ENCODE data around the gene ATP11B.

The ATP11B gene

DNA sequence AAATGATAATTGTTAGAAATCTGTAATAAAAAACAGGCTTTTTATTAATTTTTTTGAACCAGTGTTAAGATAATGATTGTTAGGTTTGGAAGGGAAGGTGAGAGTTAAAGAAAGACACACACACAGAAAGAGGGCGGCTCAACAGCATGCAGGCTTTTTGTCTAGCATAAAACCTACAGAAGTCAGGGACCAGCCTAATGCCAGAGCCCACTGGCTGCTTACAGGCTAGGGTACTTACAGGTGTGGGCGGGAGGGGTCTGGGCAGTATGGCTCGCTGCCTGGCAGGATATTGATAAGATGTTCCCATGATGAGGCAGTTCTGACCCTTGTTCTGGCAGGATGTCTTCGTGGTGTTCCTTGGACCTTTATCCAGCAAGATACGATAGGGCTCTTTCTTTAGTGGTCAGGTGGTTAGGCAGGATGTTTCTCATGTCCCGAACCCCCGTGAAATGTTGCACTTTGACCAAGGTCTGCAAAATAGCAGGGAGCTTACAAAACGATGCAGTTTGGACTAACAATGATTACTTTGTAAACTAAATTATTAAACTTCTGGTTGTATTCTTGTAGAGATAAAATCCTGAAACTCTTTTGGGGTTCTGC lies 102.3 kb downstream of the ATP11B start:
- Histone ChIP-seq H3K9me3 (ENCODE audit: severe bottlenecking) (no peaks in the 10 kb centered on the region), H3K4me3 (ENCODE audit: low read depth, low read length) (no peak overlapping the region), H3K27me3 (ENCODE audit: insufficient read depth, low read depth, severe bottlenecking) (no peaks in the 10 kb centered on the region), H3K36me3 (peaks cover 4% of the 10 kb centered on the region; the same call in 1 of the 2 replicates), H3K27ac (no peak overlapping the region)
- TF ChIP-seq CTCF (IDR thresholded peaks at IDR 0.05; ENCODE audit: low read depth, low read length) = no peak
- no peak for DNase-seq

DNA sequence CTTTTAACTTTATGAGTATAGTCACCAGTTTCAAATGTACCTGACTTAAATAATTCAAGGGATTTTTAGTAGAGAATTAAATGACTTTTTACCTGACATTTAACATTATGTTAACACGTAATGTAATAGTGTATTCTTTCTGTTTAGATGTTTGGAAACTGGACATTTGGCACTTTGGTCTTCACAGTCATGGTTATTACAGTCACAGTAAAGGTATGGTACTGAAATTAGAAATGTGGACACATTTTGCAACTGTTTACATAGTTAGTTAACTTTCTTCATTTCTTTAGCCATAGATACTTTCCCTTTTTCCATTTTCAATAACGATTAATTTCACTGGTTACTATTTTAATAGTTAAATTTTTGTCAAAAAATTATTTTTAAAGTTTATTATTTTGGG lies 103.2 kb downstream of the ATP11B start:
- no peak for DNase-seq
- Histone ChIP-seq H3K27me3 (ENCODE audit: insufficient read depth, low read depth, severe bottlenecking) (no peaks in the 10 kb centered on the region), H3K27ac (no peak overlapping the region), H3K4me3 (ENCODE audit: low read depth, low read length) (no peak overlapping the region), H3K9me3 (ENCODE audit: severe bottlenecking) (no peaks in the 10 kb centered on the region), H3K36me3 (peaks cover 4% of the 10 kb centered on the region; the same call in 1 of the 2 replicates)
- no peak for TF ChIP-seq CTCF (IDR thresholded peaks at IDR 0.05; ENCODE audit: low read depth, low read length)

- H3K27me3 ChIP-seq (ENCODE audit: insufficient read depth, low read depth, severe bottlenecking) = no peaks in the 10 kb centered on the region
- no peaks in the 10 kb centered on the region for H3K9me3 ChIP-seq (ENCODE audit: severe bottlenecking)
- TF ChIP-seq CTCF (IDR thresholded peaks at IDR 0.05; ENCODE audit: low read depth, low read length) = no peak
- H3K36me3 ChIP-seq = no peaks in the 10 kb centered on the region; the same call in 1 of the 2 replicates
- no peak overlapping the region for H3K4me3 ChIP-seq (ENCODE audit: low read depth, low read length)
- no peak for DNase-seq
- H3K27ac ChIP-seq = no peak overlapping the region
Observed at GRCh38 chr3:182902236-182902635, 108.9 kb downstream of the ATP11B start.

- Histone ChIP-seq H3K27ac (no peak overlapping the region), H3K4me3 (ENCODE audit: low read depth, low read length) (no peak overlapping the region), H3K9me3 (ENCODE audit: severe bottlenecking) (no peaks in the 10 kb centered on the region), H3K27me3 (ENCODE audit: insufficient read depth, low read depth, severe bottlenecking) (no peaks in the 10 kb centered on the region), H3K36me3 (no peaks in the 10 kb centered on the region)
- TF ChIP-seq CTCF (IDR thresholded peaks at IDR 0.05; ENCODE audit: low read depth, low read length) = peak; percentile 27; the same call in 1 of the 2 replicates
- DNase-seq = no peak
Observed at GRCh38 chr3:182904164-182904563, 110.9 kb downstream of the ATP11B start.

DNA sequence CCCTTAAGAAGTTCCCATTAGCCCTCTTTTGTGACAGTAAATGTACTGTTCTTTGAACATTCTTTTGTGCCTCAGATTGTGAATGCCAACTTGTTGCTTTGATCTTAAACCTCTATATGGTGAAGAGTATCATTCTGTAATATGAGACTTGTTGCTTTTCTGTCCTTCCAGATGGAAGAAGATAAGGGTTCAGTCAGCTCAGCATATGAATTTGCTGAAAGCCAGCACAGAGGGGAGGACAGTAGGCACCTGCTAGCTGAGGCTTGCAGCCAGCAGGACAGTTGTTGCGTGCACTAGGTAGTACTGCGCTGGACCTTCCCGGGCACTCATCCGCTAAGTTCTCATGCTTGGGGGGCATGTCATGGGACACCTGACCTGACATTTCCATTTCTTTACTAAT lies 112.3 kb downstream of the ATP11B start:
- DNase-seq = no peak
- Histone ChIP-seq H3K36me3 (no peaks in the 10 kb centered on the region), H3K27ac (no peak overlapping the region)

More for the DNA sequence above, 112.3 kb downstream of the ATP11B start:
- TF ChIP-seq CTCF (IDR thresholded peaks at IDR 0.05; ENCODE audit: low read depth, low read length) = no peak
- no peak overlapping the region for H3K4me3 ChIP-seq (ENCODE audit: low read depth, low read length)
- H3K27me3 ChIP-seq (ENCODE audit: insufficient read depth, low read depth, severe bottlenecking) = no peaks in the 10 kb centered on the region
- no peaks in the 10 kb centered on the region for H3K9me3 ChIP-seq (ENCODE audit: severe bottlenecking)

Data from WERI-Rb-1 (cell line).